NOMO-1 (cell line): Measurements from ENCODE around the gene PGLYRP4.
A peak's percentile ranks its signal among the peaks of the same experiment; 100 is the strongest.

Experiments
- DNase-seq, 2 experiments: peaks; one replicate each; lab custom pipeline; 2025; ENCODE audit not compliant: unreplicated experiment in 2 of 2; lab: John Stamatoyannopoulos, UW

PGLYRP4 gene

GRCh38 chr1:153348511-153349362, at the start of gene PGLYRP4:
Gene PGLYRP4 (minus strand): TSS chr1:153348841. CDS start chr1:153347932, 909 bp downstream.
- no peak for DNase-seq

GRCh38 chr1:153397924-153398651, 49.4 kb upstream of the PGLYRP4 start:
- DNase-seq, result no peak

DNA sequence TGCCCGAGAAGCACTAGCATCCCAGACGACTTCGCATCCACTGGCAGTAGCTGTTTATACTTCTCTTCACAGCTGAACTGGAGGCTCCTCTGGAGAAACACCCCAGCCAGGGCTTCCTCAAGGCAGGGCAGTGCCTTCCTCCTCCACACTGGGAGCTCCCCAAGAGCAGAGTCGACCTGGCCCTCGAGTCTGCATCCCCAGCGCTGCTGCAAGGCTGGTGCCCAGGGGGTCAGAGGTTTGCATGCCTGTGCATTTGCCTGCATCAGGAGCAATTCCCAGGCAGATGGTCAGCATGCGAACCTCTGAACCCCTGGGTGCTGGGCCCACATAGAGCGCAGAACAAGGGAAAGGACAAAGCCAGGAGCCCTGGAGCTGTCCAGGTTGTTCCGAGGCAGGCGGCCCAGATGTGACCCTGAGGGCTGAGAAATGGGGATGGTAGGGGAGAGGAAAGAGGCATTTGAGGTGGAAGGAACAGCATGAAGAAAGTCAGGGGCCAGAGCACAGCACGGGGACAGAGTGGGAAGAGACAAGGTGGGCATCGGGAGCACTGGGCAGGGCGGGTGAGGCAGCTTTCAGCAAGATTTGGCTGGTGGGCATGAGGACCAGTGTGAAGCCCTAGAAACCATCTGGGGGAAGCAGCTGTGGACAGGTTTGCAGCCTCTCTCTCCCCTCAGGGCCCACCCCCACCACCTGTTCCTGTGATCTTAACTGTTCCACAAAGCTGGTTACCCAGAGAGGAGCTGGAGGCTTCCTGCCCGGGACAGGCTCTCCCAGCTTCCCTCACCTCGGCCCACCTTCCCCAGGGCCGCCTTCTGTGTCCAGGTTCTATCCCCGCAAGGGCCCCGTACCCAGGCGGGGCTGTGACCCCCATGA, 48.6 kb upstream of the PGLYRP4 start:
- no peak for DNase-seq

GRCh38 chr1:153396461-153396860, 47.8 kb upstream of the PGLYRP4 start:
- DNase-seq, result no peak

- no peak for DNase-seq
These were observed 47.1 kb upstream of the PGLYRP4 start for GRCh38 chr1:153395776-153396175.

- DNase-seq, result no peak
These were observed 46.6 kb upstream of the PGLYRP4 start for GRCh38 chr1:153395136-153395685.

DNA sequence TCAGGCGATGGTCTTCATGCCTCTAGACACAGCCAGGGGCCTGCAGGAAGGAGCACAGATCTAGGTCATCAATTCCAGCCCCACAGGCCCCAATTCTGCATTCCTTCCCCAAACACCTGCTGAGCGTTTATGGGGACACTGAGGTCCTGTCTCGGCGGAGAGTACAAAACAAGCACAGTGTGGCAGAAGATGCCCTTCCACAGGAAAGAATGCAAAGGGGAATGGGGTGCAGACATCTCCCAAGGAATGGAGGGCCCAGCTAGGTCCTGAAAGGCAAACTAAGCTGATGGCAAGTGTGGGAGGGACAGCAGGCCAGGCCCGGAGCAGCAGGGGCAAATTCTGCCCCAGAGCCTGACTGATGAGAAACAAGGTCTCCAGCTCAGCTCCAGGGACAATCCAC, 45.8 kb upstream of the PGLYRP4 start:
- no peak for DNase-seq

DNA sequence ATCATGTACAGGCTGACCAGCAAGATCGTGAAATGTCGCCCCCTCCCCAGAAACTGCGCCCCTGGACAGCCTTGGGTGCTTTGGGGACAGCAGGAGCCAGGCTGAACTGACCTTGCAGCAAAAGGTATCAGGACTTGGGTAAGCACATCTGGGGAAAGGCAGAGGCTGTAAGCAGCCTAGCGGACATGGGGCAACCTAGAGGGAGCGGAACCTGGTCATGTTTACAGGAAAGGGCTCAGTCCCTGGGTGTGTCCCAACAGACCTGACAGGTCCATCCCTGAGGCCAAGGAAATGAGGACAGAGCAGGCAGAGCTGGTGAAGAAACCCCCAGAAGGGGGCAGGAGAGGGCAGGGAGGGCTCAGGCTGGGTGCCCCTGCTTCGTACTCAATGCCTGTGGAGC, 45.3 kb upstream of the PGLYRP4 start:
- DNase-seq, result peak in 1 of 2 experiments; percentile 15

GRCh38 chr1:153392822-153393221, 44.2 kb upstream of the PGLYRP4 start:
- DNase-seq, result no peak

DNA sequence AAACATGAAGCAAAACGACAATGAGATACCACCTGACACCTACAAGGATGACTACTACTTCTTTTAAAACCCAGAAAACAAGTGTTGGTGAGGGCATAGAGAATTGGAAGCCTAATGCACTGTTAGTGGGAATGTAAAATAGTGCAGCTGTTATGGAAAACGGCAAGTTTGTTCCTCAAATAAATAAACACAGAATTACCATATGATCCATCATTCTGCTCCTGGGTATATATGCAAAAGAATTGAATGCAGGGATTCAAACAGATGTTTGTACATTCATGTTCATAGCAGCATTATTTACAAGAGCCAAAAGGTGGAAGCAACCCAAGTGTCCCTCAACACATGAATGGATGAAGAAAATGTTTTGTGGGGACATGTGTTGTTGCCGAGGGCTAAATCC, 43.6 kb upstream of the PGLYRP4 start:
- DNase-seq, result no peak

DNA sequence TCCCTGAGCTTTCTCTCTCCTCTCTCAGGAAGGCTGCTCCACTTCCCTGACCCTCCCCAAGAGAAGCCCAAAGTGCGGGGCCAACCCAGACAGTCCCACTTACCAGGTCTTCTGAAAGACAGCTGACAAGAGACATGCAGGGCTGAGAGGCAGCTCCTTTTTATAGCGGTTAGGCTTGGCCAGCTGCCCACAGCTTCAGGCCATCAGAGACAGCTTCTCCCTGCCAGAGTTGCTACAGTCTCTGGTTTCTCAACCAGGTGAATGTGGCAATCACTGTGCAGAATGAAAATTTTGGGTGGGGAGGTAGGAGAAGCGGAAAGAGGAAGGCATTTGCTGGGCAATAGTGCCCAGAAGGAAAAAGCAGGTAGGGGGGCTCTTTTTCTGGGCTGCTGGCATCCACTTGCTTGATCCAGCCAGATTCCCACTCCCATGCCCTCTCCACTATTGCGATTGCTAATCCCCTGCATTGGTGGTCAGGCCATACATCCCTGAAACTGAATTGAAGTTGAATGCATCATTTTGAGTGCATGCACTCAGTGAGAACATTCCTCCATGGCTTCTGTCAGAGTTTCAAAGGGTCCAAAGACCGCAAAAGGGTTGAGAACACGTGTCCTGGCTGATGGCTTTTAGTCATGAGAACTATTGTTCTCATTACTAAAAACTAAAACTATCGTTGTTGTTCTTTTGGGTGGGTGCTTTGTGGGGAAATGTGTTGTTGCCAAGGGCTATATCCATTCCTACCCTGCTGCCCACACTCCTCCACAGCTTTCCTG, 42.5 kb upstream of the PGLYRP4 start, which contains the start of gene S100A8:
TSS of gene S100A8 (minus strand) at position 136 of the 773 bp plus-strand sequence. CDS start 538 bp downstream, outside the sequence.
- peak; percentile 87 to 88 for DNase-seq

DNA sequence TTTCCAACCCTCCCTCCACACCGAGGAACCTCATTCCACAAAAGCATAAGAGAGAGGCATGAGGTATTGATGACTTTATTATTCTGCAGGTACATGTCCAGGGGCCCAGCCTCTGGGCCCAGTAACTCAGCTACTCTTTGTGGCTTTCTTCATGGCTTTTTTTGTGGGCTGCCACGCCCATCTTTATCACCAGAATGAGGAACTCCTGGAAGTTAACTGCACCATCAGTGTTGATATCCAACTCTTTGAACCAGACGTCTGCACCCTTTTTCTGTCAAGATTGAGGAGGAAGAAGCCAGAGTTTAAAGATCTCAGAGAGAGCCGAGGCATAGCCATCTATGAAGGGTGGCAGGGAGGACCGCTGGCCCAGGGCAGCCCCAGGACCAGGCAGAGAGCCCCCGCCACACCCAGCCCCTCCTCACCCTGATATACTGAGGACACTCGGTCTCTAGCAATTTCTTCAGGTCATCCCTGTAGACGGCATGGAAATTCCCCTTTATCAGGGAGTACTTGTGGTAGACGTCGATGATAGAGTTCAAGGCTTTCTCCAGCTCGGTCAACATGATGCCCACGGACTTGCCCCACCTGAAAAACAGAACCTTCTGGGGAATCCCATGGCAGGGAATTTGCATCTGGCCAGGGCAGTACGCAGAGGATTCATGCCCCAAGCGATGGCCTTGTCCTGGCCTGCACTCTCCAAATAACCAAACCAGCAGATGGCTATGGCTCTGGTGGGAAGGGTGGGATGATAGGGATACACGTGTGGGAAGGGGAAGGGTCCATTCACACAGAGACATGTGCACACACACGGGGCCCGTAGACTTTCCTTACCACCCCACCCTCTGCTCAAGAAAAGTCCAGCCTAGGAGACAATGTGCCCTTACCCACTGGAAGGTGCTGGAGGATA, 41.6 kb upstream of the PGLYRP4 start:
- peak; percentile 70 to 78 for DNase-seq

GRCh38 chr1:153389401-153389800, 40.8 kb upstream of the PGLYRP4 start:
- peak in 1 of 2 experiments; percentile 11 for DNase-seq

- no peak for DNase-seq
These were observed 39.1 kb upstream of the PGLYRP4 start for GRCh38 chr1:153387785-153388184.

- no peak for DNase-seq
These were observed 38.4 kb upstream of the PGLYRP4 start for GRCh38 chr1:153387001-153387400.

DNA sequence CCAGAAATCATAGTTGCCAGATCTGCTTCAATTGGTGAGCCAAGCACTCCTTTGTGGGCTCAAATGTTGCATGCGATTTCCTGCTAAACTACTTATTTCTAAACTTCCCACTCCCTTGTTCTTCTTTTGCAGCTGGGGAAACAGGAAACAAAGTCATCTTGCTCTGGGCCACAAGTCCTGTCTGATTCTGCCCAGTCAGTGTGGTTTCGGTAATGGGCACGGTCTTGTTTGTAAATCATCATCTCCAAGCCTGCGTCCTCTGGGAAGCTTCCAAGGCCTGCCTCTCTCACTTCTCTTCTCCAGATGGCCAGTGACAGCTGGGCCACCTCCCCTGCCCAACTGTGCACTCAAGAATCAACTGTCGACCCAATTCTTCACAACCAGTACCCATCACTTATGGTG, 37.9 kb upstream of the PGLYRP4 start:
- DNase-seq, result peak; percentile 92 to 97

DNA sequence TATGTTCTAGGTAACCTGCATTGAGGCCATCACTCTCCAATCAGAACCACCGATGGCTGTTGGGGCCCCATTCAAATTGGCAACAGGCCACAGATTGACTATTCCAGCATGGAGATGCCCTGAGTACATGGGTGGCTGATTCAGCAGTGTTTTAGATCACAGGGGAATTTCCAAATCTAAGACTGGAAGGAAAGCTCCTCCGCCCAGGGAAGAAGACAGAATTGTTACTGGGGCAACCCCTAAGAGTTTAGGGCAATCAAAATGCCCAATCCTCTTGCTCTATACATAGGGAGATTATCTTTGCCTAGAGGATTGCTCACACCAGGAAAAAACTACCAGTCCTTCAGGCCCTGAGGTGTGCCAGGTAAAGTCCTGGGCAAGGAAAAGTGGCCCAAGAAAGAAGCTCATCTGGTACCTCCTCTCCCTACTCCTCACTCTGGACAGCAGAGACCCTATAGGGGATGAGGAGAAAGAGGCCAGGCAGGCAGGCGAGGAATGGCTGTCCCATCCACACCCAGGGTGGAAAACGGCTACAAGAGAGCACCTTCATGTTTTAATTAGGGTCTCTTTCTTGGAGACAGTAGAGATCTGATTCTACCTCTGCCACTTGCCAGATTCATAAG, 36.4 kb upstream of the PGLYRP4 start:
- DNase-seq, result no peak

- no peak for DNase-seq
These were observed 32.1 kb upstream of the PGLYRP4 start for GRCh38 chr1:153380711-153381110.
